Stimulated activated CD8-positive, alpha-beta memory T cell treated with anti-CD3 and anti-CD28 coated beads, Interleukin-15, amount 100 ng/mL, for 48 hours (primary cell): ENCODE data around the gene NAV3.
"Not testable (repeated sequence)": the region's sequence is repeated elsewhere in the genome, so short reads cannot be mapped to it uniquely, and the experiment has no call there.

Source experiments
- DNase-seq, 2 donors: peaks; one replicate each; pipeline ENCODE4 v3.0.0-alpha.2; 2020; ENCODE audit warnings: low read depth in 2 of 2

NAV3 gene

DNA sequence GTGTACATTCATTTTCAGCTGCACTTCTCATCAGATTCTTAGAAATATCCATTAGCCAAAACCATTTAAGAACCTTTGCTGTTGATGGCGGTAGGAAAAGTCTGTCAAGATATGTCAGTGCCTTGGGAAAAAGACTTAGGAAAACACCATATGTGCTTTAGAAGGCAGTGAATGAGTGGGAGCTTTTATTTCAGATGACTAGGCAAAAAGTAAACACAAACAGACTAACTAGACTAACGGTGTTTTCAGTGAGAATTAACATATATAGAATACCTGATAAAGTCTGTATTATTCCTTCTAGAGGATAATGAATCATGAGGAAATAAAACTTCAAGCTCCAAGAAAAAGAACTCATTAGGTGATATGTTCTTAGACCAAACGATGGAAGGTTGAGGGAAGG lies 418.9 kb downstream of the NAV3 start:
- no peak for DNase-seq

DNA sequence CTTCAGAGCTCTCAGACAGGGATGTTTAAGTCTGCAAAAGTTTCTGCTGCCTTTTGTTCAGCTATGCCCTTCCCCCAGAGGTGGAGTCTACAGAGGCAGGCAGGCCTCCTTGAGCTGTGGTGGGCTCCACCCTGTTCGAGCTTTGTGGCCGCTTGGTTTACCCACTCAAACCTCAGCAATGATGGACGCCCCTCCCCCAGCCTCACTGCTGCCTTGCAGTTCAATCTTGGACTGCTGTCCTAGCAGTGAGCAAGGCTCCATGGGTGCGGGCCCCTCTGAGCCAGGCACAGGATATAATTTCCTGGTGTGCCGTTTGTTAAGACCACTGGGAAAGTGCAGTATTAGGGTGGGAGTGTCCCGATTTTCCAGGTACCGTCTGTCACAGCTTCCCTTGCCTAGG lies 427.0 kb downstream of the NAV3 start:
- not testable (repeated sequence) for DNase-seq

GRCh38 chr12:78260976-78261375 lies 430.3 kb downstream of the NAV3 start:
- DNase-seq, result no peak

GRCh38 chr12:78261901-78262300 lies 431.2 kb downstream of the NAV3 start:
- no peak for DNase-seq
